T-helper 1 cell treated with Interleukin-12 subunit alpha and Interleukin-12 subunit beta and Interleukin-4 antibody, amounts not matched to agents 30 ng/mL and 1 ng/mL, for 36 hours (primary cell): ENCODE results near the gene NTN1. TPM values are rescaled to one million over a fixed set of nuclear protein-coding genes. Genes with fewer than 3 reads are reported as not detected.

Experiments used
- intact Hi-C: fragments of 100-400 bp; cut with micrococcal nuclease; formaldehyde crosslinking; loops from one replicate; pipeline ENCODE4 v1.15.1; 2024
- total RNA-seq: library from RNA; stranded (reverse); gene quantifications from 2 replicates; pipeline ENCODE4 v1.2.3, GENCODE V29; 2022

The NTN1 gene
- total RNA-seq, 1 donor from 2014 or later: not detected

DNA sequence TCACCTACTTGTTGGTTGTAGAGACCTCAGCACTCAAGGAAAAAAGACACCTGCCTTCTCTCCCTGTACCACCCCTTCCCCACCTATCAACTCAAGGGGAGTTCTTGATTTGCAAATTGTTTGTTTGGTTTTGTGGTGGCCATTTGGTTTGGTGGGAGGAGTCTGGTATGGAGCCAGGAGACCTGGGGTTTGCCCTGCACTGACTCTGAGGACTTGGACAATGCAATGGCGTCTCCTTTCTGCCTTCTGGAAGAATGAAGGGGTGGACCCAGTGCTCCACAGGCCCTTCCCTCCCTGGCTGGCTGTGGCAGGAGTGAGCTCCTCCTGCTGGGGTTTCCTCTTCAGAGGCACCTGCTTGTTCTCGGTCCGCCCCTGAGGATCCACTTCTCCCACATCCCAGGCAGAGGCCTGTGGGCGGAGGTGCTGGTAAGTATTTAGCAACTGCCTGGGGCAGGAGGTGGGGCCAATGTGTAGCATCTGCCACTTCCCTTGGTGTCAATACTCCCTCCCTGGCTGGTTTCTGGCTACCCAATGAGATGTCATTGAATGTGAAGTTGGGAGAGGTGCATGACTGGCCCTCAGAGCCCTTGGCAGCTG lies 164.5 kb downstream of the NTN1 start:
- intact Hi-C loops: no loop called here

DNA sequence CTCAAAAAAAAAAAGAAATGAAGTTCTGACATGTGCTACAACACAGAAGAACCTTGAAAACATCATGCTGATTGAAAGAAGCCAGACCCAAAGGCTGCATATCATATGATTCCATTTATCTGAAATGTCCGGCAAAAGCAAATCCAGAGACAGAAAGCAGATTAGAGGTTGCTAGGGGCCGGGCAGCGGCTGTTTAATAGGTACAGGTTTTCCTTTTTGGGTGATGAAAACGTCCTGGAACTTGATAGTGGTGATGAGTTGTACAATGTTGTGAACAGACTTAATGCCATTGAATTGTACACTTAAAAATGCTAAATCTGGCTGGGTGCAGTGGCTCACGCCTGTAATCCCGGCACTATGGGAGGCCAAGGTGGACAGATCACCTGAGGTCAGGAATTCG lies 166.5 kb downstream of the NTN1 start:
- intact Hi-C loops: no loop called here

DNA sequence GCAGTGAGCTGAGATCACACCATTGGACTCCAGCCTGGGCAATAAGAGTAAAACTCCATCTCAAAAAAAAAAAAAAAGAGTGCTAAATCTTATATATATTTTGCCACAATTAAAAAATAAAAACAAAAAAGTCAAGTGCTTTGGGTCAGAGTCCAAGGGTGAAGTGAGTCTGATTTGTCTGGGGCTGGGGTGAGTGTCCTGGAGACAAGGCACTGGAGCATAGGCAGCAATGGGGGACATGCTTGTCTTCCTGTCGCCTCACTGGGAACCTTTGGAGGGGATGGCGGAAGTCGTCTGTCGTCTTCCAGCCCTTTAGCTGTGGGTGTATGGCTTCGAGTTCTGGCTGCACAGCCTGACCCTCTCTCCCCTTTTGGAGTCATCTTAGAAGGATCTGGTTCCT lies 167.1 kb downstream of the NTN1 start:
- intact Hi-C loops: no loop called here

DNA sequence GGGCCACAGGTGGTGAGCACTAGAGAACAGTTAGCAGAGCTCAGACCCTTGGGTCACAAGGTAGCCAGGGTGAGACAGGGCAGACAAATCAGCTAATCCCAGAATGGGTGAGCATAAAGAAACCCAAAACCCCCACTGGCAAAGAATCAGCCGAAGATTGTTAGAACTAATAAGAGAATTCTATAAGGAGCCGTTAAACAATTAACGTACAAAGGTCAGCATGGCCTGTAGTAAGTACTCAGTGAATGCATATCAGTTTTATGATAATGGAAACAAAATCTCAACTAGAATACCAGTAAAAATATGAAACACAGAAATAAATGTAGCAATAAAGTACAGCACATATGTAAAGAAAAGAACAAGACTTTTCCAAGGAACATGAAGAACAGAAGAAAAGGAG lies 168.6 kb downstream of the NTN1 start:
- intact Hi-C loops: no loop called here

DNA sequence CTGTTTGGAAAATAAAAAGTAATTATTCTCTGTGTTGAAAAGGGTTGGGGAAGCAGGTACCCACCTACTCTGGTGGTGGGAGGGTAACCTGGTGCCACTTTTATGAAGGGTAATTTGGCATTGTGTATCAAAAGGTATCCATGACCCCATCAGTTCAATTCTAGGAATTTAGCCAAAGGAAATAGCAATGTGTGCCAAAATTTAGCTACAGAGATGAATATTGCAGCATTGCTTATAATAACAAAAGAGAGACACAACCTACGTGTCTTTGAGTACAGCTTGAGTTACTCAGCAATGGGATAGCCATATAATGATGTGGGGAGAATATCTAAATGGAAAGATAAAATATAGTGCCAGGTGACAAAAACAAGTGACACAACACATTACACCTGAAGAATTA lies 170.7 kb downstream of the NTN1 start:
- intact Hi-C loops: no loop called here

DNA sequence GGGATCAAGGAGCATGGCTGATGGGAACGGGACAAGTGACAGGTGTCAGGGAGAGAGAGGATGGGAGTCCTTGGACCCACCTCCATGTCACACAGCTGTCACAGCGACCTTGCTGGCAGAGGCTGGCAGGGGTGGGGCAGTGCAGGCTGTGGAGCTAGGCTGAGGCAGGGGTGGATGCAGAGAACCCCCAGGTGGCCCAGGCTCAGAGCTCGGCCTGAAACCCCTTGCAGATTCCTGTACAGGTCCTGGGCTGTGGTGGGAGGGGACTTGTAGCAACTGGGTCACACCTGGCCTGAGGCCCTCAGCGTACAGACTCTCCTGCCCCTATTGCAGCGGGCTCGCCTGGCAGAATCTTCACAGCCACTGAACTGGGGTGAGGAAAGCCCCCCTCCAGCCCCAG lies 174.1 kb downstream of the NTN1 start:
- intact Hi-C loops: no loop called here

DNA sequence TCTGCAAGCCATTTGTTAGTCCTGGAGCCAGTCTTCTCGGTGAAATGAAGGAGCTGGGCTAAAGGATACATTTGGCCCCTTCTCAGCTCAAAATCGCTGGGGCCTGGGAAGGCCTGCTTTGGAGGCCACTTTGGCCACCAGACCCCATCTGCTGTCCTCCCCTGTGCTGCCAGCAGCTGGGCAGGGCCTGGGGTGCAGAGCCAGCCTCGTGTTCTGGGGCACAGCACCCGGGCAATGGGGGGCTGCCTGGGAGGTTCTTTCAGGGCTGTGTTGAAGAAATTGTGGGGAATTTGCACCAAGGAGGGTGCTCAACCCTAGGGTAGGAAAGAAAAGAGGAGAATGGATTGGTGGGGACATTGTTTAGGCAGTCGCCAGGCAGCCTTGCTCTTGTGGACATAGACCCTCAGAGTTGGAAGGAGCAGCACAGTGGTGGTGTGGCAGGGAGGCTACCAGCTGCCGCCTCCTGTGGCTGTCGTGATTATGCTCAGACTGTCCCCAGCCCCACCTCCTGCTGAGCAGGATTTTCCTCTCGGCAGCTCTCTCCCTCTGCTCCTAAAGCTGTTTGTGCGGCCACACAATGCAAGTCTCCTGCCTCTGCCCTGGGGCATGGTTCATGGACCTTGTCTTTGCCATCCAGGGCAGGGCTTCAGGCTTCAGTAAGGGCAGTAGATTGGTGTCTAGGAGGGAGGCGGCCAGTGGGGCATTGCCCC lies 174.8 kb downstream of the NTN1 start:
- intact Hi-C loops: no loop called here

DNA sequence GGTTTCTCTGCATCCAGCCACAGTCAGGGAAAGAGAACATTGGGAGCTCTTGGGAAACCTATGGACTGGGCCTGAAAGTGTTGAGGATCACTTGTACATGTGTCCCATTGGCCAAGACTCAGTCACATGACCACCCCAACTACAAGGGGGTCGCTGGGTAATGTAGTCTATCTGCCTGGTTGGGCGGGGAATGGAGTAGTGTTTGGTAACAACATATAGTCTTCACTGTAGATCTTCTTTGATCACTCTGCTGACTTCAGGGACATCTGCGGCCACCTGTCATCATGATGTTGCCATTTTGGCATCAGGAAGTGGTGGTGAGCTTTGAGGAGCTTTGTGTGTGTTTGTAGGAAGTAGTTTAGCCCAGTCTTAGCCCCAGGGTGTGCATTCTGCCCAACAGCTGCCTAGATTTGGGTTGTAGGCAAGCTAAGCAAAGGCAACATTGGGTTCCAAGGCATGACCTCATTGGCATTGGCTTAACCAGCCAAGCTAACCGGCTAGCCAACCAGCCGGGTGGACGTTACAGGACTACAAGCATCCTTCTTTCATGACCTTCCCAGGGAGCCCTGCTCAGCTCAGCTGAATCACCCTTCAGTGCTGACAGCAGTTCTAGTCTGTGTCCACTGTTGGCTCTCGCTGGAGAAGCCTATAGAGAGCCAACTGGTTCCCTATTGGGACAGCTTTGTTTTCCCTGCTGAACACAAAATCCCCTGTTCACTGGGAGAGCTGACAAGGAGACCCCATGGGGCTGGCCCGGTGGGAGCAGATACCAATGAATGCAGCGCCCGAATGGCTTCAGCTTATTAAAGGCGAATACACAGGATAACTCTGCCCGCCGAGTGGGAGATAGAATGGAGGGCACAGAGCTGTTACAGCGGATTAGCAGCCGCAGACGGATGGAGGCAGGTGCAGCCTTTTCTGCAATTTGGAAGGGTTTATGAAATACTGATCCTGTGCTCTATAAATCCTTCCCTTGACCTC lies 178.6 kb downstream of the NTN1 start:
- intact Hi-C loops: no loop called here

DNA sequence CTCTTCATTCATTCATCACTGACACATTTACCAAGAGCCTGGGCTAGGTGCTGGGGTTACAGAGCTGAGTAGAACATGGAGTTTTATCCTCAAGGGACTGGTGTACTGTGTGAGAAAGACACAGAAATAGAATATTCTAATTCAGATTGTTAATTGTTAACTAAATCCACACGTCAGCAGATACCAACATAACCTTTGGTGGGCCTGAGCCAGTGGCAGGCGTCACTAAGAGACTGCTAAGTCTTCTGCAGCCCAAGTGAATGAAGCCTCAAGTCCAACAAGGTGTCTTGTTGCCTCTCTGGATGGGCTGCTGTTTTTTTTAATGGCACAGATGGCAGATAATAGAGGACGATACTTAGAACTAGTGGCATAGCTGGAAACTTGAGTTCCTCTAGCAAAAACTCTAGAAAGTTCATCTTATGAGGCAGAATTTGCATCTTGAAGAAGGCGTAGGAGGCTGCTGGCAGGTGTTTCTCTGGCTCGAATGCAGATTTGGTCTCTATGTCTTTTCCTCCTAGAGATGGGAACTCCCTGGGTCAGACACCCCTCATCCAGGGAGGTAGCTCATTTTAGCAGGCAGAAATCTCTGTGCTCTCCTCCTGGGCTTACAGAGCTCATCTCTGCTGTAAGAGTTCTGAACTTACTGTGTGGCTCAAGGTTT lies 179.5 kb downstream of the NTN1 start:
- intact Hi-C loops: no loop called here

DNA sequence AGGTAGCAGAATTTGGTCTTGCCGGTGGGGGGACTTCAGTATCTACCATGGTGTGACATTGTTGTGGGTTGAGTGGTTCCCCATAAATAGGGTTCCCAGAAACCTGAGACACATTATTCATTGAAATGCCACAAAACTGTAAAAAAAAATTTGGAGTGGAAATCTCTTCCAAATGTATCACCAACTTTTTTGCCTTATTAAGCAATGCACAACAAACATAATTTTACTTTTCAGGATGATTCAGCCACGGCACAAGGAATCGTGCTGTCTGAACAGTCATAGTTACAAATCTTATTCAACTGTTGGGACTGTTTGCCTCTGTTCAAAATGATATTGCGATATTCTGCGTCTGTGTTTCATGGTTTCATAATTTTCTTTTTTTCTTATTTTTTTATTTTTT lies 181.2 kb downstream of the NTN1 start:
- intact Hi-C loops: no loop called here

DNA sequence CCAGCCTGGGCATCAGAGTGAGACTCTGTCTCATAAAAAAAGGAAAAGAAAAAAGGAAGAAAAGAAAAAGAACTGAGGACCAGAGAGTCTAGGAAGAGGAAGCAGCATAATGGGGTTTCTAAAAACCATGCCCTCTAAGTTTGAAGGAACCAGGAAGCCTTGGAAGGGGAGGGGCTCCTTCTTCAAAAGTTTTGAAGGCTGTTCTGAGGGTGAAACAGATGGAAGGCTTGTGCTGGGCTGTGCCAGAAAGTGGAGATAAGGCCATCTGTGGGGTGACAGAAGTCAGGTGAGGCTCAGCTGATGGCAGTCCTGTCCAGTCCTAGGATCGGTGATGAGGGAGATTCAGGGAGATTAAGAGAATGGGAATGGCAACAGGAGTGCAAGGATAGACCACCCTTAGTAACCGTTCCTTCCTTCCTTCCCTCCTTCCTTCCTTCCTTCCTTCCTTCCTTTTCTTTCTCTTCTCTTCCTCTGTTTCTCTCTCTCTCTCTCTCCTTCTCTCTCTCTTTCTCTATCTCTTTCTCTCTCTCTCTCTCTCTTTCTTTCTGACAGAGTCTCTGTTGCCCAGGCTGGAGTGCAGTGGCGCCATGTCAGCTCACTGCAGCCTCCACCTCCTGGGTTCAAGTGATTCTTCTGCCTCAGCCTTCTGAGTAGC lies 182.6 kb downstream of the NTN1 start:
- intact Hi-C loops: no loop called here

DNA sequence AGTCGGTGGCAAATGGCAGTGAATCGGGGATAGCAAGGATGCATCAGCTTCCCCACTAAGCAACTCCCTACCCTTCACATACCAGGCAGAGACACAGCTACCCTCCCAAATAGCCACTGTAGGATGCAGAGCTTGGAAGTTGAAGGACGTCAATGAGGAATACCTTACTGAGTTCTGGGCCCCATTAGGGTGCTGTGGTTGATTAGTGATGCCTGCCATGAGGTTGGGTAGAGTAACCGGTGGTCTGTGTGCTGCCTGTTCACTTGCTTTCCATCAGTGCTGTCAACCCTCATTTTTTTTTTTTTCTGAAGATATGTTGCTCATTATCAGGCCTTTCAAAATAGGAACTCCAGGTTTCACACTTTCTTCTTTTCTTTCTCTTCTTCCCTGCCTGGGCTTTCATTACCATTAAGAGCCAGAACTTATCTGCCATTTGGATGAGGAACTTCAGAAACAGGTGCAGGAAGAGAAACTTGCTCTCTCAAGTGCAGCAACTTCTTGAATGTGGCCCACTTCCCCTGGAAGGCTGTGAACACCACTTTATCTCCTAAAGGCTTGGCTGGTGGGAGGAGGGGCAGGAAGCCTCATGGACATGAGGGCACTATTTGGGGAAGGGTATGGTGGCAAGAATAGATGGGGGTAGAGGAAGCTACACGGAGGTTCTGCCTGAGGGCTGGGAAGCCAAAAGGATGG lies 183.5 kb downstream of the NTN1 start:
- intact Hi-C loops: no loop called here

DNA sequence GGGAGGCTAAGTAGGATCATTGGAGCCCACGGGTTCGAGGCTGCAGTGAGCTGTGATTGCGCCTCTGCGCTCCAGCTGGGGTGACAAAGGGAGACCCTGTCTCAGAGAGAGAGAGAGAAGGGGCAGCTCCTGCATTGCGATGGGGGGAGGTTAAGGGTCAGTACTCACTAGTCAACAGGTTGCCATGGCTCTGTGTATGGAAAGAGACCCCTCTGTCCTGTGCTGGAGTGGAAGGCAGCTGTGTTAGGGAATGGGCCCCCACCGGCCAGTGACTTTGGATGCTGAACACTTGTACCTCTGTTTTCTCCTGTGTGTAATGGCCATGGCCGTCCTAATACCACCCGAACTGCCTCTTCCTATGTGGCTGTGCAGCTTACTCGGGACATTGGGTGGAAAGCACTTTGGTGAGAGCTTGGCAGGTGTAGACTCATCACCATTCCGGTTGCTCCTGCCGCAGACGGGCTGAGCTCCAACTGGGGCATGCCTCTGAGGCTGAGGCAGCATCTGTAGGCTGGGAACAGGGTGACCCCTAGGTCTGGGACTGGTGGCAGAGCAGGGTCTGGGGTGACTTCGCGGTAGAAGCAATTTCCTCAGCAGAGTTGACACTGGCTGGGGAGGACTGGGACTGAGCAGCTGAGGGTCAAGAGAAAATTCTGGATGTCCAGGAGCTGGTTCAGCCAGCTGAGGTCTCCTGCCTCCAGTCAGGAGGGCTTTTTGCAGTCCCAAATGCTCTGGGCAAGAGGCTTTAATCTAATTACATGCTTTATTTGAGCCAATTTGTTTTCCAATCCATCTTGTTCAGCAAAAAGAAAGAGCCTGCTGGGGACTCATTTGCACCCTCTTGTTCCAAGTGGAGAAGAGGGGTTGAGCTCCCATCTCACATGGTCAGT lies 184.5 kb downstream of the NTN1 start:
- intact Hi-C loops: no loop called here

DNA sequence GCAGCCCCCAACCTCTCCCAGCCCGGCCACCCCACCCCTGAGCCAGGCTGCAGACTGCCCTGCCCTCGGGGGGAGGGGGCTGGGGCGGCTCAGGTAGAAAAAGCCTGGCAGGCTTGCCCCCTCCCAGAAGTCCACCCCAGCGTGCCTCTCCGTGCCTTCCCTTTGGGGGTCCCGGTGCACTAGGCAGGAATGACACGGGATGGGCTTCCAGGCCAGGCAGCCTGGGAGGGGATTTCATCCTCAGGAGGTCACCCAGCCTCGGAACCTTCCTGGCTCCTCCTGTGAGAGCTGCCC lies 185.0 kb downstream of the NTN1 start:
- intact Hi-C loops: no loop called here

DNA sequence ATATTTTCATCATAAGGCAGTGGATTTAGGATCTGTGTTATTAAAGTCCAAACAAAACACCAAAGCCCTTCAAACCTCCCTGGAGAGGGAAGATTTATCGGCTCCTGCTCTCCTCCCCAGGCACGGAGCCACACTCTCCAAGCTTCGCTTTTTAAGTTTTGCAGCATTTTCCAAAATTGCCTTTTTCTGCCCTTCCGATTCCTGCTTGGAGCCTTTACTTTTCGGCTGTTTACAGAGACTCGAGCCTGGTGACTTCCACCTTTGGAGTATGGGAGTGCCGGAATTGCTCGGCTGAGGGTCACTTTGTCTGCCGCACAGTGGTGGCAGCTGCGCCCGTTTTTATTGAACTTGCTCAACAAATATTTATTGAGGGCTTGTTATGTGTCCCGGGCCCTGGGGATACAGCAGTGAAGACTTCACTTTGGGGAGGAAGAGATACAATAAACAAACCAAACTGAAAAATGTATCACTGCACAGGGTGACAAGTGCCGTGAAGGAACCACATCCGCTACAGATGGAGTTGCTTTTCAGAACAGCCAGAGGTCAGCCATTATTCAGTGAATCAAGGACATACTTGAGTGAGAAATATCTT lies 185.5 kb downstream of the NTN1 start:
- intact Hi-C loops: no loop called here

DNA sequence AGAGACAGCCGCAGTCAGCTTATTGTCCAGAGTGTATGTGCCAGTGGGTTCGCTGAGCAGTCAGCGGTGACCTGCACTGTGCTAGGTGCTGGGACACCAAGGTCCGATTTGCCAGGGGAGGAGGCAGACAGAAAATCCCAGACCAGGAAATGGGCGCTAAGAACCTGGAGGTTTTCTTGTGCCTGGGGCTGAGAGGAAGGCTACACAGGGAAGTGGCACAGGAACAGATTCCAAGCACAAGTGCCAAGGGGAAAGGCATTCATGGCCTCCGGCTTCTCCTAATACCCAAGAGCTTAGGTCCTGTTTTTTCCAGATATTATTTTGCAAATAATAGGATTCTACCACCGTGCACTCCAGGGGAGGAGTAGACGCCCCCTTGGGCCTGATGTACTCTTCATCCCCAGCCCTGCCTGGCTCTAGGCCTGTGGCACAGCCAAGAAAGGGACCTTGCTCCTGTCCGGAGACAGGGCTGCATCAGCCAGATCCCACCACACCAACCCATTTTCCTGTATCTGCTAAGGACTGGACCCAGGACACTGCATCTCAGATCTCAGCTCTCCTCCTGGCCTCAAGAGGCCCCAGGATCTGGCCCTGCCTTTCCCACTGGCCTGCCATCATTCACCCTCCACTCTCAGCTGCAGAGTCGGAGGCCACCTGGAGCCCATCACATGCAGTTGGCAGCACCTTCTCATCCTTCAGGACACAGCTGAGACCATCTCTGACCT lies 187.2 kb downstream of the NTN1 start:
- intact Hi-C loops: no loop called here

DNA sequence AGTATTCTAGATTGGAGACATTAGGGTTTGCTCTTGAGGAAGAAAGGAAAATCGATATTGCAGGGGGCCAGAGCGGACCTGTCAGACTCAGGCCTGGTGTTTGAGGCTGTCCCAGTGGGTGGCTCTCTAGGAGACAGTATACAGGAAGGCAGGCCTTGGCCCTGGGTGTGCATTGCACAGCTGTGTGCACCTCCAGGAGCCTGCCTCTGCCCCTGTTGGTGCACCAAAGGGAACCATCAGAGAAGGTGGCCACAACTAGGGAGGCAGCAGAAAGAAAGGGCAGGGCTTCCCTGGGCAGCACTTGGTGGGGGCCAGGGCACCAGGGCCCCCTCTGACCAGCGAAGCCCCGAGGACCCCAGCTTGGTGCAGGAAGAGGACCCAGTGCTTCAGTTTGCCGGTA lies 188.0 kb downstream of the NTN1 start:
- intact Hi-C loops: no loop called here

DNA sequence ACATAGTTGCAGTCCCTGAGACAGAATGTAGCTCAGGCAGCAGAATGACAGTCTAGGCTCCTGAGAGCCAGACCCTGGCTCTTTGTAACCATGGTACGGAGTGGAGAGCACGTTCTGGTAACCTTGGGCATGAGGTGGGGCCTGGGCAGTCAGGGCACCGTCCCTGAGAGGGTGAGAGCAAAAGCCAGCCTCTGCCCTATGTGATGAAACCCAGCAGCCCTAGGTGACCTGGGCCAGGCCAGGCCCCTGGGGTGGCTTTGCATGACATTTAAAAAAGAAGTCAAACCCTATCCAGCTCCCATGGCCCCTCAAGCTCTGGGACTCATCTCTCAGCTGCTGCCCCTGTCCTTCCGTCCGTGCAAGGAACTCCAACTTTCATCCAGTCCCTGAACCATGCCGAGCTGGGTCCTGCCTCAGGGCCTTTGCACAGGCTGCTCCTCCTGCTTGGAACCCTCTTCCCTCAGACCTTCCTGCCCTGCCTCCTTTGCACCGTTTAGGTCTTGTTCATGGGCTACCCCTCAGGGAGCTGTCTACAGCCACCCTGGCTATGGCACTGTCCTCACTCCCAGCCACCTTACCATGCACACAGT lies 188.6 kb downstream of the NTN1 start:
- intact Hi-C loops: no loop called here
